CD4-positive, alpha-beta T cell treated with Interferon alpha-2 for 1 hour (primary cell): ENCODE data around the gene EXTL2.
"Not testable (repeated sequence)": the region's sequence is repeated elsewhere in the genome, so short reads cannot be mapped to it uniquely, and the experiment has no call there.

ENCODE experiments used
- DNase-seq, 2 donors: peaks; one replicate each; pipeline ENCODE4 v3.0.0-alpha.2; 2020 to 2022

The EXTL2 gene, protein sequence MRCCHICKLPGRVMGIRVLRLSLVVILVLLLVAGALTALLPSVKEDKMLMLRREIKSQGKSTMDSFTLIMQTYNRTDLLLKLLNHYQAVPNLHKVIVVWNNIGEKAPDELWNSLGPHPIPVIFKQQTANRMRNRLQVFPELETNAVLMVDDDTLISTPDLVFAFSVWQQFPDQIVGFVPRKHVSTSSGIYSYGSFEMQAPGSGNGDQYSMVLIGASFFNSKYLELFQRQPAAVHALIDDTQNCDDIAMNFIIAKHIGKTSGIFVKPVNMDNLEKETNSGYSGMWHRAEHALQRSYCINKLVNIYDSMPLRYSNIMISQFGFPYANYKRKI

DNA sequence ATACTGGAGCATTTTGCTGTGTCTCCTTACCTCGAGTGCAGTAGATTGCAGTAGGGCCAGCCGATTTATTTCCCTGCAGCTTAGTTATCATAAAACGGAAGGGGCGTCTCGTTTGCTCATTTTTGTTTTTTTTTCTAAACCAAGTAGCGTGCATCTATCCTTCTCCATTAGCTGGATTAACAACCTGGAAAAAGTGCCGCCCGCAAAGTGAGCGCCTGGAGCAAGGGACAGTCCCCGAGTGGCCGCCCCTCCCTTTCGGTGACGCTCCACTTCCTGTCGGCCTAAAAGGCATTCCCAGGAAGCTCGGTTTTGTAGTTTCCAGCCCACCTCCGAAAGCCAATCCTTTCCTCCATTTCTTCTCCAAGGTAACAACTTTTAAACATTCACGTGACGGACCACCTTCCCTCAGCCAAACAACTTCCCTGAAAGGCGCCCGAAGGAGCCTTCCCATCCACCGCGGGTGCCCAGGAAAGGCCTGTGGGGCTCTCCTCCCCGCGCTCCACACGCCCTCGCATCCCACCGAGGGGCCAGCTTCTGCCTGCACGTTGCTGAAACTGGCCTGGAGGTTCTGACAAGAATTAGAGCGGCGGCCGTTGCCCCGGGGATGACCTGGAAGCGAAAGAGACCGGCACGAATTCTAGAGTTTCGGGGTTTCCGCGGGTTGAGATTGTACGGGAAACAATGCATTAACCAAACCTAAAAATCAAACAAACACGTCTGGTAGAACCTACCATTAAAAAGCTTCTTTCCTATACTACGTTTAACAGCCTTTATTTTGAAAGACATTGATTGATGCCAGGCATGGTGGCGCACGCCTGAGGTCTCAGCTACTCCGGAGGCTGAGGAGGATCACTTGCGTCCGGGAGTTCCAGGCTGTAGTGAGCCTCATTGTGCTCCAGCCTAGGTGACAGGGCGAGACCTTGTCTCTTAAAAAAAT, at the start of gene EXTL2:
Gene EXTL2 (minus strand): TSS at position 240 of the 937 bp plus-strand sequence. CDS start 6,085 bp downstream, outside the sequence.
- peak; percentile 41 to 72 for DNase-seq

DNA sequence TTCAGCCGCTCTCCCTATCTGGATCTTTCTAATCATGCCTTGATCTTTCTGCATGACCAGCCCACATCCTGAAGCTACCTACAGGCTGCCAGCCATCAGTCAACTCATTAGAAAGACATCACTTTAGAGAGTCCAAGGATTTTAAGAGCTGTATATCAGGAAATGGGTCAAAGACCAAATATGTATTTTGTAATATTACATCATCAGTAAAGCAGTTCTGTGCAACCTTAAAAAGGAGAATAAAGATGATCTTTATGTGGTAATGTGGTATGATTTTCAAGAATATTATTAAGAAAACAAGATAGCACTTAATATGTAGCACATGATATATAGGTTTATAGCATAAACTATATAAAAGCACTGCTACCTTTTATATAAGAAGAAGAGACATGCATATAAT, 48.9 kb upstream of the EXTL2 start:
- DNase-seq, result no peak

DNA sequence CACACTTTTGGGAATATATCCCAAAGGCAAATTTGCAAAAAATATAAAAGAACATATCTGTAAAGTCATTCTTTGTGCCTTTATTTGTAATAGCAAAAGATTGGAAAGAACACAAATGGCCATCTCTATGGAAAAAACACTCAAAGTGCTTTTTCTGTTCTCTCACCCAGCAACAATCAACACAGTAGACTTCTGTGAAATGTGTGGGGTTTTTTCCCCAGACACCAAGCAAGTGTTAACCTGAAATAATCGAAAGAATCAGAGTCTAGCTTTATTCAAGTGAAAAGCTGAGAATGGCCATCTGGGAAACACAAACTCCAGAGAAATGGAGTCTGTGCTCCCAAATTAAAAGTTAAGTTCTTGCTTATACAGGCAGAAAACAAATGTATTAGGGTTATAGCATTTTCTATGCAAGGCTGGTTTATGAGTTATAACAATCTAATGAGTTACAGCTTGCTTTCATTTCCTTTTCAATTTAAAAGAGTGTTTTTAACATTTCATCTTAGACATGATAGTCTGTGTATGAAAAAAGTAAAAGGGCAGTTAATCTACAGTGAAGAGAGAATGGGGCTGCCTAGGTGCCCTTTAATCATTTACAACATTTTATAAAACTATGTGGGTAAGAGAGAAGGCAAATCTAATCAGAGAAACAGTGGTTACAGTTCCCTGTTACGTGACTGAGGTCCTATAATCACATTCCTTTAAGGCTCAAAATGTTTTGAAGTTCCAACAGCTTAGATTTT, 47.8 kb upstream of the EXTL2 start:
- DNase-seq, result no peak

DNA sequence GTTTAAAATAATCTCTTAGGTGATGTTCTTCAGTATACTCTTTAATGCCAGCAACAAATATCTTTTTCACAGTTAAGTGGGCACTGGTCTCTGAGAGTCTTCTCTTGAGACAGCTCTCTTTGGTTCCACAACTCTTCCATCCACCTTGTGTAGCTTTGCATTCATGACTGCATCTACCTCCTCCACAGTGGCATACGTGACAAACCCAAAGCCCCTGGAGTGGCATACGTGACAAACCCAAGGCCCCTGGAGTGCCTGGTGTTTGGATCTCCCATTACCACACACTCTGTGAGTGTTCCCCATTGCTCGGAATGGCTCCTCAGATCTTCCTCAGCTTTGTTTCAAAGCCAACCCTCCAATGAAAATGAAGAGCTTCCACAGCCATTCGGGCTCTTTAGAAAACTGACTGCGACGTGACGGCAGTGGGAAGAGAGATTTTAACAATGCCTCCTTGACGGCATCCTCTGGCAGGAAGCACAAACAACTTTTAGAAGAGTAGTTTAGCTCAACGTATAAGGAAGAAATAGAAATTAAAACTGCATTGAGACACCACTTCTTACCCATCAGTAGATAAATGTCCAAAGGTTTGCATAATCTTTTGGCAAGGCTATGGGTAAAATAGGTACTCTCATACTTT, 47.1 kb upstream of the EXTL2 start:
- DNase-seq, result no peak

- DNase-seq, result no peak
Measured at GRCh38 chr1:100941098-100941527, 46.5 kb upstream of the EXTL2 start.

- DNase-seq, result no peak
Measured at GRCh38 chr1:100936194-100936967, 41.7 kb upstream of the EXTL2 start.

- DNase-seq, result not testable (repeated sequence)
Measured at GRCh38 chr1:100933555-100933954, 38.9 kb upstream of the EXTL2 start.

GRCh38 chr1:100931716-100932115, 37.1 kb upstream of the EXTL2 start:
- DNase-seq, result no peak

DNA sequence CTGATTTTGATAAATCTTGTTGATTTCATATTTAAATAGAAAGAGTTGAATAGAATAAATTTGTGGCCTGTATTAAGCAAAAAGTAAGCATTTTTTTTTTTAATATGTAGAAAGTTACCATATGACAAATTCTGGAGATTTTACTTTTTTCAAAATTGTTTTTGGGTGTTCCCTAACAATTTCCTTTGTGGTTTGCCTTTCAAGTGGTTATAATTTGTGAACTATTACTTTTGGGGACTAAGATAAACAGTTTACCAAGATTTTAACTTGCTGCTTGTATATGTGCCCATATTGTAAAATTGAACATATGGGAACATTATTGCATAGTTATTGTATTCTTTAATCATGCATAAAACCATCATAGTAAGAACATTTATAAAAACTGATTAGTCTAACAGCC, 35.9 kb upstream of the EXTL2 start:
- peak in 1 of 2 donors; percentile 46 for DNase-seq

DNA sequence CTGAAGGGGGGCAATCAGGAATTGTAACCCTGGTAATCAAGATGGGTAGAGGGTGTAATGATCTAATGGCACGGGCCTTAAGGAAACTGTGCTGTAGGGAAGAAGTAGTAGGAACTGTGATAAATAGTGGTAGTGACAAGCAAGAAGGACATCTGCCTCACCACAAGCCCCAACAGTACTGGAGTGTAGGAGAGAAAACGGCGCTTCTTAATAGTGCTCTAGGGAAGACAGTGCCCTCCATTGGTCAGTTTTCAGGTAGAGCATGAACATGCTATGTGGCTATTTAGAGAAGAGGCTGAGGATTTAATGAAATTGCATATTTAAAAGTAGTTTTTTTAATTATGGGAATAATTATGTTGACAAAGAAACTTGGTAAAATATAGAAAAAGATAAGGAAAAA, 33.5 kb upstream of the EXTL2 start:
- peak; percentile 12 to 40 for DNase-seq

- peak; percentile 59 to 75 for DNase-seq
Measured at GRCh38 chr1:100927276-100927675, 32.6 kb upstream of the EXTL2 start.

GRCh38 chr1:100926240-100926639, 31.6 kb upstream of the EXTL2 start:
- DNase-seq, result no peak

- peak in 1 of 2 donors; percentile 33 for DNase-seq
Measured at GRCh38 chr1:100924991-100925390, 30.3 kb upstream of the EXTL2 start.

DNA sequence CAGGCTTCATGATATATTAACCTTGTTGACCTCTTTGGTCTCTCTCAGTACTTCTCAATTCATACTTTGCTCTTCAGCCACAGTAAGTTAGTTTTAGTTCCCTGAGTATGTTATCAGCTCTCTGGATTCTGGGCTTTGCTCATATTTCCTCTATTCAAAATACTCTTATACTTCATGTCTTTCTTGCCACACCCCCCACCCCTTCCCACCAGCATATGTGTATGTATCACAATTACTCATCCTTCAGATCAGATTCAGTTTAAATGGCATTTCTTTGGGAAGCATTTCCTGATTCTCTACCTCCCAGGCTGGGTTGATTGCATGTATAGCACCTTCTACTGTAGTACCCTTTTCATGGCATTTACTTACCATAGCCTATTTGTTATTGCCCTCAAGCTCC, 29.6 kb upstream of the EXTL2 start:
- no peak for DNase-seq

DNA sequence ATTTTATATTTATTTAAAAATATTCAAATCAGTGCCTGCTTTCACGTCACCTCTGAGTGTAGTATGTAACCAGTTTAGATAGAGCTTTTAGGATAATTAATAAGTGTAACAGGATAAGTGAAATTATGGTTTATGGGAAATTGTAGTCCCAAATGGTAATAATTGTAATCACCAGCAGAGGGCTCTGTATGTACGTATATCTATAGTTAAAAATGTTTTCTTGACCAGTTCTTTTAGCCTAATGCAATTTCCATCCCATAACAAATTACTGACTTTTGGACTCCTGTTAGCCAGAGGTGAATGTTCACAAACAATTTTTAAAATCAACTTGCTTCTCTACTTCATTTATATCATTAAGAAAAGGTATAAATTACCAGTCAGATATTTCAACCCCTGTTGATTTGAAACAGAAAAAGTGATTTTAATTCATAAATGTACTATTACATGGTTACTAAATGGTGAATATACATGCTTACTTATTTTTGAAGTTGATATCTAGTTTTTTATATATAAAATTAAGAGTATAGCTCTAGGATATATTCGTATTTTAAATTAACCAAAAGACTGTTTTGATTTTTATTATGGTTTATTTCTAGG, 26.6 kb upstream of the EXTL2 start:
- DNase-seq, result peak in 1 of 2 donors; percentile 78

GRCh38 chr1:100912019-100912418, 17.4 kb upstream of the EXTL2 start:
- DNase-seq, result no peak

DNA sequence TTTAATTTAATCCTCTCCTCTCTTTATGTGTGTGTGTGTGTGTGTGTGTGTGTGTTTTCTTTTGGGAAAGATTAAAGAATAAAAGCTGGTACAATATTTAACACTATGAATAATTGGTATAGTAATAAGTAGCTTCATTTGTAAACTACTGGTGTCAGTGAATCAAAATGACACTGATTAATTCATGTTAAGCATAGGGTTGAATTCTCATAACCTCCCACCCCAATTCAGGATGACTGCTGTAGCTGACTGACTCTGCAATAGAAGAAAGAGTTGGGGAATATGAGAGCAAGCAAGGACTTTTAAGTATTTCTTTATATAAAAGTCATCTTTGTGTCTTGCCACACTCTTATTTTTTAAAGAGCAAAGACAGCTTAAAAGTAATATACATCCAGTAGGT, 14.4 kb upstream of the EXTL2 start:
- no peak for DNase-seq

- no peak for DNase-seq
Measured at GRCh38 chr1:100907887-100908286, 13.2 kb upstream of the EXTL2 start.

GRCh38 chr1:100905181-100905580, 10.5 kb upstream of the EXTL2 start:
- no peak for DNase-seq

DNA sequence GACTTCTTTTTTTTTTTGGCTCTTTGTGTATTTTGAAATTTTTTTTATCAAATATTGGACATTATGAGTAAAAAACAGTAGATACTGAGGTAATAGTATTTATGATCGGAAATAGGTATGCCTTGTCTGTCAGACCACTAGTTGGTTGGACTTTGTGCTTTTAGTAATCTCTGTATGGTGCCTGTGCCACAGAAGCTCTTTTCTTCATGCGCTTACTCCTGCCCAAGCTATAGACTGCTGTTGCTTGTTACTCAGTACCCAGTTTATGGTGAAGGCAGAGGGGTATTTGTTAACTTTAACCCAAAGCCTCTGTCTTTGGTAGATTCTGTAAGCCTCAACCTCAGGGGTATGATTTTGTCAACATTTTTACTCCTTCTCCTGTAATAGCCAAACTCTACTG, 9.9 kb upstream of the EXTL2 start:
- no peak for DNase-seq

DNA sequence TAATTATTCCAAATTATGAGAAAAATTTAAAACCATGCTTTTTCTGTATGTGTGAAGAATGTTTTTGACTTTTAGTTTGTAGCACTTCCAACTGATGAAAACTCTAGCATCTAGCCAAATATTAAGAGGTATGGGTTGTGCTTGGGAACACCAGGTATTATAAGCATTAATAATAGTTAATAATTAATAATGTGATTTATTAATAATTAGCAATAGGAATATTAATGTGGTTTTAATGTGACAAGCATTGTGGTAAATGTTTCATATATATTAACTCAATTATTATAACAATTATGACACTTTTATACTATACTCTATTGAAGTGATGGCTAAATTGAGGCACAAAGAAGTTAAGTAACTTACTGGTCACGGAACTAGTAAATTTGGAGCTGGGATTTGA, 9.1 kb upstream of the EXTL2 start:
- no peak for DNase-seq
